HG03039 (cell line): Measurements from ENCODE around the gene MID1.

Experiments used
- ATAC-seq: cut with Tn5 transposase; IDR thresholded peaks from one replicate; pipeline ENCODE4 v1.9.1; 2021; ENCODE audit warnings: mild to moderate bottlenecking, moderate library complexity; ENCODE audit not compliant: unreplicated experiment

The MID1 gene, protein sequence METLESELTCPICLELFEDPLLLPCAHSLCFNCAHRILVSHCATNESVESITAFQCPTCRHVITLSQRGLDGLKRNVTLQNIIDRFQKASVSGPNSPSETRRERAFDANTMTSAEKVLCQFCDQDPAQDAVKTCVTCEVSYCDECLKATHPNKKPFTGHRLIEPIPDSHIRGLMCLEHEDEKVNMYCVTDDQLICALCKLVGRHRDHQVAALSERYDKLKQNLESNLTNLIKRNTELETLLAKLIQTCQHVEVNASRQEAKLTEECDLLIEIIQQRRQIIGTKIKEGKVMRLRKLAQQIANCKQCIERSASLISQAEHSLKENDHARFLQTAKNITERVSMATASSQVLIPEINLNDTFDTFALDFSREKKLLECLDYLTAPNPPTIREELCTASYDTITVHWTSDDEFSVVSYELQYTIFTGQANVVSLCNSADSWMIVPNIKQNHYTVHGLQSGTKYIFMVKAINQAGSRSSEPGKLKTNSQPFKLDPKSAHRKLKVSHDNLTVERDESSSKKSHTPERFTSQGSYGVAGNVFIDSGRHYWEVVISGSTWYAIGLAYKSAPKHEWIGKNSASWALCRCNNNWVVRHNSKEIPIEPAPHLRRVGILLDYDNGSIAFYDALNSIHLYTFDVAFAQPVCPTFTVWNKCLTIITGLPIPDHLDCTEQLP

DNA sequence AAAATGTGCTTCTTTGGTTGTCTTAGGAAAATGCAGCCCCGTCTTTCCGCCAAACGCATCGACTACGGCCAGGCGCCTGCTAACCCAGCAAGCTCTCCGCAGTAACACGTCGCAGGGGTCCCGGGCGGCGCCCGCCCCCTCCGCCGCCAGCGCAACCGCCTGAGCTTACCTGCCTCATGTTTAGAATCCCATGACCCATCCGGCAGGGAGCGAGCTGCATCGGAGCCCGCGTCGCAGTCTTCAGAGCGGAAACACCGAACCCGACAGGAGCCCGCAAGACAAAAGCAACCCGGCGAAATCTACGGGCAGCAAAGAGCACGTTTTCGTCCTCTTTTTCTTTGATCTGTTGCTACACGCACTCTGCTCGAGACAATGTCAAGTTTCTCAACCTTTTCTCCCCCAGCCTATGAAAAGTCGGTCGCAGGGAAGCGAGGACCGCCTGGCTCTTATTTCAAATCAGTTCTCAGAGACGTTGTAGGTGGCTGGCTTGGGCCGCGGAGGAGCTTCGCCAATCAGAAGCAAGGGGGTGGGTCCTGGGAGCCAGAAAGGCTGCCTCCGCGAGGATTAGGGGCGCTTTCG is at the start of gene MID1:
Gene MID1 (minus strand): TSS at position 465 of the 579 bp plus-strand sequence. CDS start 53,038 bp downstream, outside the sequence.
- no peak for ATAC-seq

DNA sequence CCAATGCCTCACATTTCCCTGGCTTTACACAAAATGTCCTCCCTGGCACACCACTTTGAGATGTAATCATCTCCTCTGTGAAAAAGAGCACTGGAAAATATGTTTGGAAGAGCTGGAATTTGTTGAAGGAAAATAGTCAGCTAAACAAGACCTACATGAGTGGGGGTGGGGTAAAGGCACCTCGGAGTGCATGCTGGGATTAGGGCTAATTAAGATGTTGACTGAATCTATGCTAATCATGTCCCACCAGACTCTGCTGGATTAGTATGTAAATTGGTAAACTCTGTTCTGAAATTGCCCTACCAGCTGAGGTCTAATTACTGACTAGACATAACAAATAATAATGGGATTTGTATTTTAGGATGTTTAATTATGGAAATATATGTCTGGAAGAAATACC is 46.8 kb upstream of the MID1 start:
- no peak for ATAC-seq

- ATAC-seq: no peak
These were observed 45.7 kb upstream of the MID1 start for GRCh38 chrX:10666102-10666501.

DNA sequence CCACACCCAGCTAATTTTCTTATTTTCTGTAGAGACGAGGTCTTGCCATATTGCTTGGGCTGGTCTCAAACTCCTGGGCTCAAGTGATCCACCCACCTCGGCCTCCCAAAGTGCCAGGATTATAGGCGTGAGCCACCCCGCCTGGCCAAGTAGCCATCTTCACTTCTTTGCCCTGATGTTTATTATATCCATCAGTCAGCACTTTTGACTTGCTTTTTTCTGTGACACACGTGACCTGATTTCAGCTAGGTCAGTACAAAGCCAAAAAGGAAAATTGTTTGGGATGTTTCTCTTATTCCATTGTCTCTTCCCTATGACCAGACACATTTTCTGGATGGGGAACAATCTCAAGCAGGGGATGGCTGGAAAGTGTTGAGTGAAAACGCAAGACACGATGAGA is 45.3 kb upstream of the MID1 start:
- no peak for ATAC-seq

GRCh38 chrX:10660171-10660570 is 39.8 kb upstream of the MID1 start:
- no peak for ATAC-seq

DNA sequence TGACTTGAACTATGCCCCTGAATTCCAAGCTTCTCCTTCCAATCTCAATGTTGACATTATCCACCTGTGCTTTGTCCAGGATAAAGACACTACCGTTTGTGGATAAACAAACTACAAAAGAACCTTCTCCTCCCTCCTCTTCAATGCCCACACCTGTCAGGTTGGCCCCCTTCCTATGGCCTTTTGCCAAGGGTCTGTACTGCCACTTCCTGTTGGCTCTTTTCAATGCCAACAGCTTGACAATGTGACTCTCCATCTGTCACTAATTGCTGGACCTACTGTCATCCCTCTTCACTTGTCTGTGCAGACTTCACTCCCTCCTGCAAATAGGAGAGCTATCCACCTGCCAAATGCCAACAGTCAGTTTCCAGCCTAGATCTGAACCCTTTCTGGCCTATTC is 35.8 kb upstream of the MID1 start:
- ATAC-seq: no peak

DNA sequence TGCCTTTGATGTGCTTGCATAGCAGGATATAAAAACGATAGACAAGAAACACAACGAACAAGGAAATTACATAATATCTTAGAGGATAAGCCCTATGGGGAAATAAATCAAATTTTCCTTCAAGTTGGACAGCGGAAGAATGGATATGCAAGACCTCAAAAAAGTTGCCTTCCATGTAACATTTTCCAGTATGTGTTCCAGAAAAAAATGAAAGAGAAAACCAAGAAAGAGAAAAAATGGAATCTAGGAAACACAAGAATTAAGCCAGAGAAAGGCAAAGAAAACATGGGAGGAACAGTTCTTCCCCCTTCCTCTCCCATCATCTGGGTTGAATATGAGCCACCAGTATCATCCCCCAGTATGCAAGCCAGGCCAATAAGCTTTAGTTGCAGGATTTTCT is 34.6 kb upstream of the MID1 start:
- ATAC-seq: no peak

GRCh38 chrX:10653302-10653701 is 32.9 kb upstream of the MID1 start:
- no peak for ATAC-seq

GRCh38 chrX:10649265-10649664 is 28.9 kb upstream of the MID1 start:
- ATAC-seq: no peak

DNA sequence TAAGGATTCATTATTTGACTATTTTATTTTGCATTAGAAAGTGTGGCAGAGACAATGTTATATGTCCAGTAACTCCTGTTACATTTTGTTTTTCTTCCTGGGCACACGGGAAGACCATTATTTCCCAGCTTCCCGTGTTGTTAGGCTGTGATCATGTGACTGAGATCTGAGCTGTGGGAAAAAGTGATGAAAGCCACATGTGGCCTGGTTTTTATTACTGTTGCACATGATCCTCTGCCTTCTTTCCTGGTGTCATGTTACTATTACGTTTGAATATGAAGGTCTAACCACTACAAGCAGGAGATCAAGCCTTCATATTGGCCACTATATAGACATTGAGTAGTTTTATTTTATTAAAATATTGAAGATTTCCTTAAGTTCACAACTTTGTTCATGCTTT is 28.2 kb upstream of the MID1 start:
- ATAC-seq: no peak

DNA sequence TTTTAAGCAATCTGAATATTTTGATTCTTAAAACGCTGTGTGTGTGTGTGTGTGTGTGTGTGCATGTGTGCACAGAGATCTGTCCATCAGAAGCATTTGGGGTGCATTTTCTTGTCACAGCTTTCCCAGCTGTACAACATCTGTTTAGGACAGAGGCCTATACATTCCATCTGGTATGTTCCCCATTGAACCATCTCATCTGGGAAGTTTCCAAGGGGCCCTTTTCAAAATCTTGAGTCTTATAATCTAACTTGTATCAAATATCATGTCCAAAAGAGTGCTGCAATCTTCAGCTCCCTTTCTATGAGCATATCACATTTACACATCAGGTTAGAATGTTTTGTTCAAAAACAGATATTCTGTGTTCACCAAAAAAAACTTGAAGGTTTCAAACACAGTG is 16.5 kb upstream of the MID1 start:
- no peak for ATAC-seq

GRCh38 chrX:10636337-10636736 is 16.0 kb upstream of the MID1 start:
- ATAC-seq: no peak

DNA sequence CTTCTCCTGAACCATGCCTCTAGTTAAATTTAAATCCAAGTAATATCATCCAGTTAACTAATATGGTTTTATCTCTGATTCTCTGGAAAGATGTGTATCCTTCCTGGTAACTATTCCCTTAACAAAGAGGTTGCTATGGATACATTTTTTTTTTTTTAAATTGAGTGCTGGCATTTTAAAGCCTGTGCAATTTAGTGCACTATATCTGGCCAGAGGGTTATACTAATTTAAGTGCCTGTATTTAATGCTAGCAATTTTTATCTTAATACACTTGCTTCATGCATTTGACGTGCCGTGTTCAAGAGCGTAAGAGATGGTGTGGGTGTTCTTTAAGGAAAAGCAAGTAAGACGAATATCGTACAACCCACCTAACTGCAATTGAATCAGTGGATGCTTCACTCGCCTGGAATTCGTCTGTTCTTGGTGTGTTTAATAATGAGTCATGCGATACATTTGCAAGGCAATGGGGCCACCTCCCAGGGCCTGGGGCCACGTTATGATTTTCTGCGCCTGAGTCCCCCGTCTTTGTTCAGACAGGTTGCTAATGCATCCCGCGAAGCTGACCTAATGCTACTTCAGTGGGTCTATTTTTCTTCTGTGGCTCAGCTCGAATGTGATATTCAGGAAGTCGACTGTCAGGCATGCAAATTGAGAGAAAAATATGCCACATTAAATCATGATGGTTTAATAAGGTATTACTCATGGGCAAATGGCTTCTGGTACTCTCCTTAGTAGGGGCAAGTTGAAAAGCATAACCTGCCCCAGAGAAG is 14.2 kb upstream of the MID1 start:
- ATAC-seq: no peak

- no peak for ATAC-seq
These were observed 13.3 kb upstream of the MID1 start for GRCh38 chrX:10633722-10634121.

DNA sequence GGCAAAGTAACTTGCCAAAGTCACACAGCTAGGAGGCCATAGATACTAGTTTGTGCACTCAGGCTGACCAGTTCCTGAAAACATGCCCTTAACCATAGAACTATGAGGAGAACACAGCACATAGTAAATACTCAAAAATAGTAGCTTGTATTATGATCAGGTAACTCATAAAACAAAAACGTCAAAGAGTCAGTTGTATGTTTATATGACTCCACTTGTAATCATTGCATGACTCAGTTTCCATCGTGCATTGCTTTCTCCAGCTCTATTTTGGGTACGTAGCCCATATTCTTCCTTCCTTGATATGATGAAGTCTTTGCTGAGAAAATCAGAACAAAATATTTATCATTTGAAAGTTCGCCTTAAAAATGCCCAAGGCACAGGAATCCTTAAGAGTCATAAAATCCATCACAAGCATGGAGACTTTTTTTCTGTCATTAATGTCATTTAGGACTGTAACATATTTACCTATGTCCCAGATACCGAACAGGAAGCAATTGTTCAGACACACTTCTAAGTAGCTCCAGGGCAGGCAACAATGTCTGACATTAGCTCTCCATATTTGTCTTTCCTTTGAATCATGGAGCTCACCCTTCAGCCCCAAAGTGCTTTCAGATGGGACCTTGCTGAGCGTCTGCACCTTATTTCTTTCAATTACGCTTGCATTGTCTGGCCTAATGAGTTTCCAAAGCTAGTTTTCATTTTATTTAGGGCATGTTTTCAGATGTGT is 11.2 kb upstream of the MID1 start:
- no peak for ATAC-seq

- ATAC-seq: no peak
These were observed 9.9 kb upstream of the MID1 start for GRCh38 chrX:10630320-10630719.

- ATAC-seq: no peak
These were observed 9.5 kb upstream of the MID1 start for GRCh38 chrX:10629905-10630304.

- no peak for ATAC-seq
These were observed 8.5 kb upstream of the MID1 start for GRCh38 chrX:10628906-10629305.

DNA sequence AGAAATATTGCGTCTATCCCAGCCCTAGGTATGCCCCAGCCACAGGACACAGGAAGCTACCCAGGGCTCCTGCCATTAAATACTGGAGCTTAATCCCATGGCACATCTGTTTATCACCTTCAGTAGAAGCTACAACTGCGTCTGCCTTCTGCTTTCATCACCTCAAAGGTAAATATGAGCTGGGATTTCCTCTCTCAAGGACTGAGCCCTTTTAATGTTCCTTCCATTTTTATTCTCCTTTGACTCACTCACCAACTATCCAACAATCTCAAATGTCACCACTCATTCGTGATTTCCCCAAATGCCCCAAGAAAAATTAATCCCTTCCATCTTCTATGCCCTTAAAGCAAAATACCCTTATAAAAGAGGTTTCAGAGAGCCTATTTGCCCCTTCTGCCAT is 1.8 kb upstream of the MID1 start:
- no peak for ATAC-seq

GRCh38 chrX:10619425-10620046 is 849 bp downstream of the MID1 start:
- ATAC-seq: no peak
